Testis (tissue), 2 donors: Measurements from ENCODE around the gene CEBPE.

Experiments used
- POLR2A ChIP-seq: fragments of 450-650 bp; IDR thresholded peaks from one replicate; pipeline ENCODE4 v1.6.1; 2017; ENCODE audit warnings: antibody characterized with exemption, mild to moderate bottlenecking, moderate library complexity
- TF ChIP-seq, protein P1 (sequence below), 3 experiments: fragments of 450-650 bp in 2 of 3; fragments of 200-600 bp in 1 of 3; sonication (generic) in 1 of 3; IDR thresholded peaks; one replicate each; pipeline ENCODE4 v1.5.1; 2016 to 2019; ENCODE audit warnings: antibody characterized with exemption in 3 of 3, mild to moderate bottlenecking in 2 of 3, moderate library complexity in 1 of 3

DNA sequence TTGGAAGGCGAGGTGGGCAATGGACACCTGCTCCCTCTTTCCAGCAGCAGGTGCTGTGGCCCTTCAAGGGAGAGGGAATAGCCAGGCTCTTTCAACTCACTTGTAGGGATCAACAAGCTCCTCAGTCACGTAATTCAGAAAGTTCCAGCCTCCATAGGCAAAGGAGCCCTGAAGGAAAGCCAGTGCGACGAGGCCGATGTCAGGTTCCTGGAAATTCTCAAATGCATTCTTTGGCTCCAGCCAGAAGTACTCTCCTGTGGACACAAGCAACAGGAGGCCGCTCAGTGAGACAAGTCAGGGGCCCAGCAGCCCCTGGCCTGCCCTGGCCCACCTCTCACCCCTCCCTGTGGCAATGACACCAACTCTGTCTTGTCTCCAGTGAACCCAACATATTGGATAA, 21.3 kb upstream of the CEBPE start:
- TF ChIP-seq, protein P1, sequence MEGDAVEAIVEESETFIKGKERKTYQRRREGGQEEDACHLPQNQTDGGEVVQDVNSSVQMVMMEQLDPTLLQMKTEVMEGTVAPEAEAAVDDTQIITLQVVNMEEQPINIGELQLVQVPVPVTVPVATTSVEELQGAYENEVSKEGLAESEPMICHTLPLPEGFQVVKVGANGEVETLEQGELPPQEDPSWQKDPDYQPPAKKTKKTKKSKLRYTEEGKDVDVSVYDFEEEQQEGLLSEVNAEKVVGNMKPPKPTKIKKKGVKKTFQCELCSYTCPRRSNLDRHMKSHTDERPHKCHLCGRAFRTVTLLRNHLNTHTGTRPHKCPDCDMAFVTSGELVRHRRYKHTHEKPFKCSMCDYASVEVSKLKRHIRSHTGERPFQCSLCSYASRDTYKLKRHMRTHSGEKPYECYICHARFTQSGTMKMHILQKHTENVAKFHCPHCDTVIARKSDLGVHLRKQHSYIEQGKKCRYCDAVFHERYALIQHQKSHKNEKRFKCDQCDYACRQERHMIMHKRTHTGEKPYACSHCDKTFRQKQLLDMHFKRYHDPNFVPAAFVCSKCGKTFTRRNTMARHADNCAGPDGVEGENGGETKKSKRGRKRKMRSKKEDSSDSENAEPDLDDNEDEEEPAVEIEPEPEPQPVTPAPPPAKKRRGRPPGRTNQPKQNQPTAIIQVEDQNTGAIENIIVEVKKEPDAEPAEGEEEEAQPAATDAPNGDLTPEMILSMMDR (IDR thresholded peaks at IDR 0.05) = no peak
- TF ChIP-seq POLR2A = no peak
